Activated effector memory CD4-positive, alpha-beta T cell treated with anti-CD3 and anti-CD28 coated beads, Interleukin-2, amount 50 U/mL, for 16 hours (primary cell): Measurements from ENCODE around the gene ACTRT3.
A peak's percentile ranks its signal among the peaks of the same experiment; 100 is the strongest.
"Not testable (repeated sequence)": the region's sequence is repeated elsewhere in the genome, so short reads cannot be mapped to it uniquely, and the experiment has no call there.

ENCODE experiments used
- DNase-seq: peaks from one replicate; pipeline ENCODE4 v3.0.0-alpha.2; 2020

The ACTRT3 gene

GRCh38 chr3:169772305-169772896 is 3.0 kb upstream of the ACTRT3 start:
- no peak for DNase-seq

GRCh38 chr3:169771497-169772304 is 2.3 kb upstream of the ACTRT3 start:
- DNase-seq: peak; percentile 82

DNA sequence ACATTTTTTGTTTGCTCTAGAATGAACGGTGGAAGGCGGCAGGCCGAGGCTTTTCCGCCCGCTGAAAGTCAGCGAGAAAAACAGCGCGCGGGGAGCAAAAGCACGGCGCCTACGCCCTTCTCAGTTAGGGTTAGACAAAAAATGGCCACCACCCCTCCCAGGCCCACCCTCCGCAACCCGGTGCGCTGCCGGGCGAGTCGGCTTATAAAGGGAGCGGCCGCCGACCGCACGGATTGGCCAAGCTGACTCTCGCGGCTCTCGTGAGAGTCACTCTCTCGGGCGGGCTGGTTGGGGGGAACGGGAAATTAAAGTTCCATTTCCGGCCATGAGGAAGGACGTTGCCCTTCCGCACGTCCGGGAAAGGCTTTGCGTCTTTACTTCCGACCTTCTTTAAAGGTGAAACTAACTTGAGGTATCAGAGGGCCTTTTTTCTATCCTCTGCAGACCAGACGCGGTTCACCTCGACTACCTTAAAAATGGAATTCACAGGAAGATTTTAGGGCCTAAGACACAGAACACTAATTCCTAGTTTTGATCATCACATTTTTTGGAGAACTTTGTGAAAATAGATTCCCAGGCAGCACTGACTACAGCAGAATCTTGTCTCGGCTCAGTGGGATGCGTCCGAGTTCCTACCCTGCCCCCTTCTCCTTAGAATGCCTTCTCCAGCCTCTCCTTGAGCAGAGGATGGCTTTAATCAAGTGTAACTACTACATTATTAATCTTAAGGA is 4.3 kb downstream of the ACTRT3 start, which contains the start of gene TERC:
Gene TERC (minus strand): TSS at position 179 of the 731 bp plus-strand sequence.
- DNase-seq: peak; percentile 96

DNA sequence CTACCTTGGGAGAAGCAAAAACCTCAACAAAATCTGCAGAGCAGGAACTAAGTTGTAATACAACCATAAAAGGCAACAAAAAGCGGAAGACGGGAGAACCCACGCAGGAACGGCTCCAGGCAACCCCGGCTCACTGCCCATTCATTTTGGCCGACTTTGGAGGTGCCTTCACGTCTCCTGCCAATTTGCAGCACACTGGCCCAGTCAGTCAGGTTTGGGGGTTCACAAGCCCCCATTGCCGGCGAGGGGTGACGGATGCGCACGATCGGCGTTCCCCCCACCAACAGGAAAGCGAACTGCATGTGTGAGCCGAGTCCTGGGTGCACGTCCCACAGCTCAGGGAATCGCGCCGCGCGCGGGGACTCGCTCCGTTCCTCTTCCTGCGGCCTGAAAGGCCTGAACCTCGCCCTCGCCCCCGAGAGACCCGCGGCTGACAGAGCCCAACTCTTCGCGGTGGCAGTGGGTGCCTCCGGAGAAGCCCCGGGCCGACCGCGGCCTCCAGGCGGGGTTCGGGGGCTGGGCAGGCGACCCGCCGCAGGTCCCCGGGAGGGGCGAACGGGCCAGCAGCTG is 5.0 kb downstream of the ACTRT3 start:
- DNase-seq: peak; percentile 84

DNA sequence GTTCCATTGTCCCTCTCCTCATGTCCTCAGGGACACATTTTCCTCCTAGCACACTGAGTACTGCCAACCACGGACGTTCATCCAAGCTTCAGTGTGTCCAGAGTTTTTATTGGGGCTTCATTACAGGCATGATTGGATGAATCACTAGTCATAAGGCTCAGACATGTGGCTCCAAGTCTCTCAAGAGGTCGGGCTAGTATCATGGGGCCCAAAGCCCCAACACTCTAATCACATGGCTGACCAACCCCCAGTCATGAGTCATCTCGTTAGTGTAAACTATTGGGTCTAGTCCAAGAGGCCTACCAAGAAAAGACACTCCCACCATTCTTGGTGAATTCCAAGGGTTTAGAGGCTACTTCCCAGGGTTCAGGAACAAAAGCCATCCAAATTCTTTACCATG is 8.9 kb downstream of the ACTRT3 start:
- no peak for DNase-seq

GRCh38 chr3:169759256-169759655 is 10.1 kb downstream of the ACTRT3 start:
- DNase-seq: no peak

DNA sequence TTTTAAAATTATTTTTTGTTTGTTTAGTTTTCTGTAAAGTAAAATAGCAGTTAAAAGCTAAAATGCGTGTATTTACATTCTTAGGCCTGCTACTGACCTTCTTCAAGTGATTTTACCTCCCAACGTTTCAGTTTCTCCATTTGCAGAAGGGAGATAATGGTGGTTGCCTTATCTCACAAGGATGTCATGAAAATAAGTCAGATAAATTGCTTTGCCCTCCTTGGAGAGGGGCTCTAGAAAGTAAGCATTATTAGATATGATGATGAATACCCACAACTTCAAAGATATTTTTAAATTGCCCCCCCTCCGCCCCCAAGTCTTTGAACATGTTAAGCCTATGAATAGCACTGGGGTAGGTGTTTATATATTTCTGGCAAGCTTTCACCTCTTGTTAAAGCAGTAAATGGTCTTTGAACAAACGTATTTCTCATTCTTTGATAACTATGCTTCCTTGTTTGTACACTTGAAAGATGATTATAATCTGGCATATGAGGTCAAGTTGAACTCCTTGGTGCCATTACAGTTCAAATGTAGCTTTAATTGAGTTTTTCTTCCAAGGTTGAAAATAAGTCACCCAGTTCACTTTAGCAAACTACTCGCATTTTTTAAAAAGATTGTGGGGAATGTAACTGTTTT is 10.9 kb downstream of the ACTRT3 start:
- no peak for DNase-seq

DNA sequence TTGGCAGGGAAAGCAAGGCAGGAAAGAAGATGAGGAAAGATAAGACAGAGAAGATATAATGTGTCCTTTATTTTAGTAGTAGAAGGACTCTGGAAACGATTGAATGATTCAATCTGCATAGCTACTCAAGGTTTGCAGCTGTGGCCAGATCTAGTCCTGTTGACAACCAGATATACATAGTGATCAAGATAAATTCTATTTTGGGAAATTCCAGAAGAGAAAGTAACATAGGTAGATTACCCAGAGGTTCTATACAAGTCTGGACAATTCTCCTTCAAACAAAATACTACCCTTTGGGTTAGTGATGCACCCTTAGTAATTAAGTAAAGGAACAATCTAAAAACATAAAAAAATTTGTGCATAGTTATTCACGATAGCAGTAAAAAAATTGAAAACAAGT is 13.9 kb downstream of the ACTRT3 start:
- DNase-seq: no peak

DNA sequence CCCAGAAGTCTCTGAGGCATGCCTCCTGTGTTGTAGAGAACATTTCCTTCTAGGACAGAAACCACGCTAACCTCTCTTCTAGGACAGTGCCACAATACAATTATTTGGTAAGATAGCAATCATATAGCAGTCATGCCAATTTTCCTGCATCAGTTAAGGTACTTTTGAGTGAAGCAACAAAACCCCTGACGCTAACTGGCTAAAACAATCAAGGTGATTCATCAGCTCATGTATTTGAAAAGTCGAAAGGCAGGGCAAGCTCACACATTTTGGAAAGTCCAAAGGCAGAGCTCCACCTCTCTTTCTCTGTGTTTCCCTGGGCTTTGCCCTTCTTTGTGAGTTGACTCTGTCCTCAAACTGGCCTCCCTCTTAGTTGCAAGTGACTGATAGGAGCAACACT is 14.7 kb downstream of the ACTRT3 start:
- no peak for DNase-seq

DNA sequence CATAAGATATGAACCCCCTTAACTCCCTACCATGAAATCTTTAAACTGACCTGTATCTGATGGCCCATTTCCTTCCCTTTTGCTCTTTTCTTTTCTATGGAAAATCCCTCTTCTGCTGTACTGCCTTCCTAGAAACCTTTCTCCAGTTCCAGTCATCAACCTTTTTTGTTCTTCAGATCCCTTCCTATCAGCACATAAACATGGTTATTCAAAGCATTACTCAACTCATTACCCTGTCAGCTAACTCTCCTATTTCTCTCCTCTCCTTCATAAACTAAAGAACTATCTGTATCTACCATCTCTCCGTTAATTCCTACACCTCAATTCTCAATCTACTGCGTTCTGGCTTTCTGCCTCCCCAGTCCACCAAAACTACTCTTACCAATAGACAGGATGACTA is 17.5 kb downstream of the ACTRT3 start:
- DNase-seq: no peak

GRCh38 chr3:169750665-169751064 is 18.7 kb downstream of the ACTRT3 start:
- no peak for DNase-seq

DNA sequence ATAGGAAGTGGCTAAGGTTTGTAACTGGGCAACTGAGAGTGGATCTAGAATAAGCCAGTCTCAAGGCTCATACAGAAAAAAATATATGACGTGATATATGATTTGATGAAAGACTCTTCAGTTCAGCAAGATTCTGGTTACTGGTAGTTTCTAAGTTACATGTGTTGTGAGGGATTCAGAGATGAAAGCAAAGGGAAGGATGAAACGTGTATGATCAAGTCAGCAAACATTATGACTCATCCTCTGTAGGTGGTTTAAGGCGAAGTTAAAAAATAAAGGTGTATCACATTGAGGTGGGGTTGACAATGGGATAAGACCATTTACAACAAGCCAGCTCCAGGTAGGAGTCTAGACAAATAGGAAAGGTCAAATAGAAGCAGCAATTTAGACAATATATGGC is 20.7 kb downstream of the ACTRT3 start:
- DNase-seq: no peak

DNA sequence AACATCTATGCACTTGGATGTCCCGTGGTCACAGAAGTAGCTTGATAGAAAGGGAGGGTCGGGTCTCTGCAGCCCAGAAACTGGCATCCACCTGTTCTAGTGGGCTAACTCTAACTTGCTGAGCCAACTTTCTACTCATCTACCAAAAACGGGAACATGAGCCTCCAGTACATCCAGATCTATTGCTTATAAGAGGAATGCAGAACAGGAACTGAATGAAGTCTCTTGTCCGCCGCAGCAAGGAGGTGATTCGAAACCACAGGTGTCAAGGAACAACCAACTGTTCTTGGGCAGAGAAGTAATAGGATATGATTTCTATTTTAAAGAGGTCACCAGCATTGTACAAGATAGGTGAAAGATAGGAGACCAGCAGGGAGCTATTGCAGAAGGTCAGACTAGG is 22.4 kb downstream of the ACTRT3 start:
- no peak for DNase-seq

- no peak for DNase-seq
Measured at GRCh38 chr3:169744366-169745054, 24.9 kb downstream of the ACTRT3 start.

- no peak for DNase-seq
Measured at GRCh38 chr3:169739067-169739466, 30.3 kb downstream of the ACTRT3 start.

DNA sequence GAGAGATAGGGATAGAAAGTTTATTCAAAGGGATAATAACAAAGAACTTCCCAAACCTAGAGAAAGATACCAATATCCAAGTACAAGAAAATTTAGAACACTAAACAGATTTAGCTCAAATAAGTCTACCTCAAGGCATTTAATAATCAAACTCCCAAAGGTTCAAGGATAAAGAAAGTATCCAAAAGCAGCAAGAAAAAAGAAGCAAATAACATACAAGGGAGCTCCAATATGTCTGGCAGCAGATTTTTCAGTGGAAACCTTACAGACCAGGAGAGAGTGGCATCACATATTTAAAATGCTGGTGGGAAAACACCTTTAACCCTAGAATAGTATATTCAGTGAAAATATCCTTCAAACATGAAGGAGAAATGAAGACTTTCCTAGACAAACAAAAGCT is 37.5 kb downstream of the ACTRT3 start:
- not testable (repeated sequence) for DNase-seq

- DNase-seq: no peak
Measured at GRCh38 chr3:169722724-169723123, 46.6 kb downstream of the ACTRT3 start.

DNA sequence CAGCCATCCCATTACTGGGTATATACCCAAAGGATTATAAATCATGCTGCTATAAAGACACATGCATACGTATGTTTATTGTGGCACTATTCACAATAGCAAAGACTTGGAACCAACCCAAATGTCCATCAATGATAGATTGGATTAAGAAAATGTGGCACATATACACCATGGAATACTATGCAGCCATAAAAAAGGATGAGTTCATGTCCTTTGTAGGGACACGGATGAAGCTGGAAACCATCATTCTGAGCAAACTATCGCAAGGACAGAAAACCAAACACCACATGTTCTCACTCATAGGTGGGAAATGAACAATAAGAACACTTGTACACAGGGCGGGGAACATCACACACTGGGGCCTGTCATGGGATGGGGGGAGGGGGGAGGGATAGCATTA is 50.9 kb downstream of the ACTRT3 start:
- DNase-seq: not testable (repeated sequence)
